Measurements from ENCODE around the gene CREB3L1. TPM values are rescaled to one million over a fixed set of nuclear protein-coding genes. Genes with fewer than 3 reads are reported as not detected.

Gene CREB3L1
- total and polyA plus RNA-seq, 4 donors = 16.8 to 54.0 (median 36.8) TPM

- Histone ChIP-seq H3K9me3 (ENCODE audit: control insufficient read depth in 4 of 4, insufficient read depth in 3 of 4, low read length in 3 of 4) (no peaks in the 10 kb centered on the region), H3K4me1 (ENCODE audit: control insufficient read depth in 5 of 5, insufficient read depth in 5 of 5, low read length in 5 of 5) (peaks cover 0 to 36% (median 16%) of the 10 kb centered on the region in 5 donors), H3K4me3 (no peak overlapping the region), H3K27ac (ENCODE audit: low read depth in 1 of 2, low read length in 1 of 2) (no peak overlapping the region), H3K9ac (ENCODE audit: insufficient read depth in 1 of 2, low read length in 2 of 2) (no peak overlapping the region), H3K27me3 (ENCODE audit: control insufficient read depth in 3 of 3, insufficient read depth in 3 of 3, low read length in 2 of 3) (no peaks in the 10 kb centered on the region), H3K36me3 (ENCODE audit: control insufficient read depth in 4 of 4, insufficient read depth in 4 of 4, low read length in 4 of 4) (peaks cover 0 to 9% (median 0%) of the 10 kb centered on the region in 4 donors)
- DNase-seq = no peak
- TF ChIP-seq CTCF (IDR thresholded peaks at IDR 0.05; ENCODE audit: control extremely low read depth, extremely low read depth) = no peak
- 65 to 74% methylated on average over 8 of the region's 8 CpGs for WGBS, 2 donors
- ATAC-seq (ENCODE audit: insufficient read depth, low FRiP score) = no peak
These were observed 21.4 kb downstream of the CREB3L1 start for GRCh38 chr11:46298699-46299433.

GRCh38 chr11:46299451-46299961 lies 22.0 kb downstream of the CREB3L1 start:
- no peaks in the 10 kb centered on the region for H3K9me3 ChIP-seq (ENCODE audit: control insufficient read depth in 4 of 4, insufficient read depth in 3 of 4, low read length in 3 of 4)
- no peaks in the 10 kb centered on the region for H3K27me3 ChIP-seq (ENCODE audit: control insufficient read depth in 3 of 3, insufficient read depth in 3 of 3, low read length in 2 of 3)
- WGBS, 2 donors = 70 to 85% methylated on average over 5 of the region's 5 CpGs
- no peak for TF ChIP-seq CTCF (IDR thresholded peaks at IDR 0.05; ENCODE audit: control extremely low read depth, extremely low read depth)
- no peak overlapping the region for H3K9ac ChIP-seq (ENCODE audit: insufficient read depth in 1 of 2, low read length in 2 of 2)
- H3K4me3 ChIP-seq = no peak overlapping the region
- peaks cover 0 to 9% (median 0%) of the 10 kb centered on the region in 4 donors for H3K36me3 ChIP-seq (ENCODE audit: control insufficient read depth in 4 of 4, insufficient read depth in 4 of 4, low read length in 4 of 4)
- no peak for ATAC-seq (ENCODE audit: insufficient read depth, low FRiP score)
- peaks cover 0 to 29% (median 13%) of the 10 kb centered on the region in 5 donors for H3K4me1 ChIP-seq (ENCODE audit: control insufficient read depth in 5 of 5, insufficient read depth in 5 of 5, low read length in 5 of 5)
- DNase-seq = no peak
- no peak overlapping the region for H3K27ac ChIP-seq (ENCODE audit: low read depth in 1 of 2, low read length in 1 of 2)

- peaks cover 0 to 9% (median 0%) of the 10 kb centered on the region in 4 donors for H3K36me3 ChIP-seq (ENCODE audit: control insufficient read depth in 4 of 4, insufficient read depth in 4 of 4, low read length in 4 of 4)
- H3K4me1 ChIP-seq (ENCODE audit: control insufficient read depth in 5 of 5, insufficient read depth in 5 of 5, low read length in 5 of 5) = peaks cover 0 to 22% (median 7%) of the 10 kb centered on the region in 5 donors
- no peak overlapping the region for H3K9ac ChIP-seq (ENCODE audit: insufficient read depth in 1 of 2, low read length in 2 of 2)
- ATAC-seq (ENCODE audit: insufficient read depth, low FRiP score) = no peak
- H3K27me3 ChIP-seq (ENCODE audit: control insufficient read depth in 3 of 3, insufficient read depth in 3 of 3, low read length in 2 of 3) = no peaks in the 10 kb centered on the region
- WGBS, 2 donors = 89 to 93% methylated on average over 7 of the region's 7 CpGs
- no peak overlapping the region for H3K27ac ChIP-seq (ENCODE audit: low read depth in 1 of 2, low read length in 1 of 2)
- no peak for DNase-seq
- H3K4me3 ChIP-seq = no peak overlapping the region
- H3K9me3 ChIP-seq (ENCODE audit: control insufficient read depth in 4 of 4, insufficient read depth in 3 of 4, low read length in 3 of 4) = no peaks in the 10 kb centered on the region
- no peak for TF ChIP-seq CTCF (IDR thresholded peaks at IDR 0.05; ENCODE audit: control extremely low read depth, extremely low read depth)
These were observed 22.8 kb downstream of the CREB3L1 start for GRCh38 chr11:46300270-46300669.

Measured in lung (tissue), 12 donors.